Liver (tissue), 9 donors: Measurements from ENCODE around the gene ZFYVE19. TPM values are rescaled to one million over a fixed set of nuclear protein-coding genes. Genes with fewer than 3 reads are reported as not detected.

Source experiments
- DNase-seq: peaks from one replicate; pipeline ENCODE4 v3.0.0-alpha.2; 2017; ENCODE audit warnings: low spot score
- H3K27ac ChIP-seq, 2 donors: one replicate each; pipeline ENCODE4 v1.7.0; 2013; ENCODE audit warnings: inconsistent platforms in 2 of 2, low read length in 2 of 2, control low read depth in 1 of 2, low read depth in 1 of 2, mild to moderate bottlenecking in 1 of 2
- H3K27me3 ChIP-seq, 4 donors: one replicate each; pipeline versions ENCODE4 v1.6.1 to v1.7.0; 2013; ENCODE audit warnings: low read length in 3 of 4, inconsistent platforms in 1 of 4, mild to moderate bottlenecking in 1 of 4, moderate library complexity in 1 of 4; ENCODE audit not compliant: control insufficient read depth in 4 of 4, insufficient read depth in 4 of 4
- H3K36me3 ChIP-seq, 4 donors: one replicate each; pipeline versions ENCODE4 v1.6.1 to v1.7.0; 2013; ENCODE audit warnings: low read length in 3 of 4, mild to moderate bottlenecking in 3 of 4, low read depth in 1 of 4, moderate library complexity in 1 of 4; ENCODE audit not compliant: control insufficient read depth in 4 of 4, insufficient read depth in 3 of 4
- H3K4me1 ChIP-seq, 4 donors: one replicate each; pipeline versions ENCODE4 v1.6.1 to v1.7.0; 2013; ENCODE audit warnings: low read length in 3 of 4, mild to moderate bottlenecking in 3 of 4, moderate library complexity in 1 of 4; ENCODE audit not compliant: control insufficient read depth in 4 of 4, insufficient read depth in 4 of 4
- H3K4me3 ChIP-seq, 3 donors: one replicate each; pipeline versions ENCODE4 v1.6.1 to v1.7.0; 2013; ENCODE audit warnings: low read length in 3 of 3, control low read depth in 1 of 3, low read depth in 1 of 3, mild to moderate bottlenecking in 1 of 3
- H3K9ac ChIP-seq, 2 donors: one replicate each; pipeline ENCODE4 v1.7.0; 2013; ENCODE audit warnings: low read length in 2 of 2, mild to moderate bottlenecking in 2 of 2, moderate library complexity in 2 of 2, control low read depth in 1 of 2, low read depth in 1 of 2
- H3K9me3 ChIP-seq, 4 donors: one replicate each; pipeline versions ENCODE4 v1.6.1 to v1.7.0; 2013; ENCODE audit warnings: low read length in 3 of 4; ENCODE audit not compliant: control insufficient read depth in 4 of 4
- EGR1 ChIP-seq, 2 donors: IDR thresholded peaks; 2 replicates each; pipeline ENCODE4 v1.6.1; 2016 to 2018; ENCODE audit warnings: antibody characterized with exemption in 2 of 2, low read depth in 2 of 2
- FOXA1 ChIP-seq: IDR thresholded peaks from 2 replicates; pipeline ENCODE4 v1.6.1; 2016; ENCODE audit warnings: antibody characterized with exemption
- FOXA2 ChIP-seq: IDR thresholded peaks from 2 replicates; pipeline ENCODE4 v1.6.1; 2016; ENCODE audit warnings: antibody characterized with exemption
- GABPA ChIP-seq, 2 donors: IDR thresholded peaks in 1 of 2; conservative IDR thresholded peaks in 1 of 2; 2 replicates each; pipeline ENCODE4 v1.6.1; 2016; ENCODE audit warnings: antibody characterized with exemption in 2 of 2, mild to moderate bottlenecking in 1 of 2, moderate library complexity in 1 of 2
- HNF4A ChIP-seq, 2 donors: conservative IDR thresholded peaks; 2 replicates each; pipeline ENCODE4 v1.6.1; 2016; ENCODE audit warnings: antibody characterized with exemption in 2 of 2, mild to moderate bottlenecking in 2 of 2
- HNF4G ChIP-seq: IDR thresholded peaks from 2 replicates; pipeline ENCODE4 v1.6.1; 2016; ENCODE audit warnings: antibody characterized with exemption
- JUND ChIP-seq, 2 donors: IDR thresholded peaks; 2 replicates each; pipeline ENCODE4 v1.6.1; 2016; ENCODE audit warnings: antibody characterized with exemption in 2 of 2
- MAX ChIP-seq: IDR thresholded peaks from 2 replicates; pipeline ENCODE4 v1.6.1; 2016; ENCODE audit warnings: antibody characterized with exemption
- NR2F2 ChIP-seq: IDR thresholded peaks from 2 replicates; pipeline ENCODE4 v1.6.1; 2016; ENCODE audit warnings: antibody characterized with exemption
- RAD21 ChIP-seq, 2 donors: IDR thresholded peaks; 2 replicates each; pipeline ENCODE4 v1.6.1; 2016; ENCODE audit warnings: antibody characterized with exemption in 2 of 2, mild to moderate bottlenecking in 2 of 2
- RXRA ChIP-seq, 2 donors: IDR thresholded peaks; 2 replicates each; pipeline ENCODE4 v1.6.1; 2017 to 2018; ENCODE audit warnings: antibody characterized with exemption in 2 of 2, mild to moderate bottlenecking in 1 of 2
- SP1 ChIP-seq: IDR thresholded peaks from 2 replicates; pipeline ENCODE4 v1.6.1; 2018; ENCODE audit warnings: antibody characterized with exemption, mild to moderate bottlenecking
- TAF1 ChIP-seq: conservative IDR thresholded peaks from 2 replicates; pipeline ENCODE4 v1.6.1; 2016; ENCODE audit warnings: antibody characterized with exemption, mild to moderate bottlenecking
- YY1 ChIP-seq: IDR thresholded peaks from 2 replicates; pipeline ENCODE4 v1.6.1; 2016; ENCODE audit warnings: antibody characterized with exemption, mild to moderate bottlenecking
- ZBTB33 ChIP-seq: IDR thresholded peaks from 2 replicates; pipeline ENCODE4 v1.6.1; 2016; ENCODE audit warnings: antibody characterized with exemption
- WGBS: extraction: QIAGEN DNeasy Blood & Tissue Kit; methylation state at CpG from one replicate; pipeline ENCODE4 v1.1.7; 2013; 5-methylcytosine and 5-hydroxymethylcytosine counted together
- polyA plus RNA-seq, 2 donors: library from polyadenylated mRNA; stranded (reverse) in 1 of 2; unstranded in 1 of 2; fragments of 200-250 nt in 1 of 2; fragments of >200 nt in 1 of 2; fragmentation: Nextera tagmentation in 1 of 2; extraction: Ambion mirVana in 1 of 2; gene quantifications; one replicate each; pipeline versions ENCODE4 v1.2.1 to v1.2.3, GENCODE V29; 2013 to 2015
- total RNA-seq, 2 donors: library from RNA; depleted of rRNA; stranded (reverse); fragments of >200 nt; gene quantifications; one replicate each; pipeline ENCODE4 v1.2.3, GENCODE V29; 2014
- TF ChIP-seq, protein P1 (sequence below): IDR thresholded peaks from 2 replicates; pipeline ENCODE4 v1.6.1; 2016; ENCODE audit warnings: antibody characterized with exemption
- TF ChIP-seq, protein P2 (sequence below): IDR thresholded peaks from 2 replicates; pipeline ENCODE4 v1.6.1; 2016; ENCODE audit warnings: antibody characterized with exemption, mild to moderate bottlenecking
- TF ChIP-seq, protein P3 (sequence below): fragments of 150-350 bp; IDR thresholded peaks from 2 replicates; pipeline ENCODE4 v1.5.1; 2017; ENCODE audit warnings: improper control_type of control experiment, low read depth, low read length; ENCODE audit not compliant: missing input control
- donor health status: healthy.
- donor health status: healthy.
- donor health status: healthy.
- donor health status: healthy.
- donor health status: healthy.

ZFYVE19 gene
- total and polyA plus RNA-seq, 4 donors, result 10.4 to 41.2 (median 19.7) TPM

GRCh38 chr15:40775007-40775406 lies 31.9 kb upstream of the ZFYVE19 start:
- H3K4me3 ChIP-seq, result no peak overlapping the region
- no peak overlapping the region for H3K9ac ChIP-seq
- no peaks in the 10 kb centered on the region for H3K27me3 ChIP-seq
- H3K9me3 ChIP-seq, result no peaks in the 10 kb centered on the region
- H3K36me3 ChIP-seq, result peaks cover 4 to 33% (median 22%) of the 10 kb centered on the region in 4 donors
- no peak for TF ChIP-seq YY1
- no peak for TF ChIP-seq RXRA (IDR thresholded peaks at IDR 0.05)
- no peak for TF ChIP-seq SP1
- no peak for TF ChIP-seq TAF1
- TF ChIP-seq HNF4G, result no peak
- TF ChIP-seq ZBTB33, result no peak
- no peak for TF ChIP-seq MAX
- TF ChIP-seq RAD21 (IDR thresholded peaks at IDR 0.05), result no peak
- TF ChIP-seq, protein P1, sequence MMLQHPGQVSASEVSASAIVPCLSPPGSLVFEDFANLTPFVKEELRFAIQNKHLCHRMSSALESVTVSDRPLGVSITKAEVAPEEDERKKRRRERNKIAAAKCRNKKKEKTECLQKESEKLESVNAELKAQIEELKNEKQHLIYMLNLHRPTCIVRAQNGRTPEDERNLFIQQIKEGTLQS, result no peak
- TF ChIP-seq, protein P2, sequence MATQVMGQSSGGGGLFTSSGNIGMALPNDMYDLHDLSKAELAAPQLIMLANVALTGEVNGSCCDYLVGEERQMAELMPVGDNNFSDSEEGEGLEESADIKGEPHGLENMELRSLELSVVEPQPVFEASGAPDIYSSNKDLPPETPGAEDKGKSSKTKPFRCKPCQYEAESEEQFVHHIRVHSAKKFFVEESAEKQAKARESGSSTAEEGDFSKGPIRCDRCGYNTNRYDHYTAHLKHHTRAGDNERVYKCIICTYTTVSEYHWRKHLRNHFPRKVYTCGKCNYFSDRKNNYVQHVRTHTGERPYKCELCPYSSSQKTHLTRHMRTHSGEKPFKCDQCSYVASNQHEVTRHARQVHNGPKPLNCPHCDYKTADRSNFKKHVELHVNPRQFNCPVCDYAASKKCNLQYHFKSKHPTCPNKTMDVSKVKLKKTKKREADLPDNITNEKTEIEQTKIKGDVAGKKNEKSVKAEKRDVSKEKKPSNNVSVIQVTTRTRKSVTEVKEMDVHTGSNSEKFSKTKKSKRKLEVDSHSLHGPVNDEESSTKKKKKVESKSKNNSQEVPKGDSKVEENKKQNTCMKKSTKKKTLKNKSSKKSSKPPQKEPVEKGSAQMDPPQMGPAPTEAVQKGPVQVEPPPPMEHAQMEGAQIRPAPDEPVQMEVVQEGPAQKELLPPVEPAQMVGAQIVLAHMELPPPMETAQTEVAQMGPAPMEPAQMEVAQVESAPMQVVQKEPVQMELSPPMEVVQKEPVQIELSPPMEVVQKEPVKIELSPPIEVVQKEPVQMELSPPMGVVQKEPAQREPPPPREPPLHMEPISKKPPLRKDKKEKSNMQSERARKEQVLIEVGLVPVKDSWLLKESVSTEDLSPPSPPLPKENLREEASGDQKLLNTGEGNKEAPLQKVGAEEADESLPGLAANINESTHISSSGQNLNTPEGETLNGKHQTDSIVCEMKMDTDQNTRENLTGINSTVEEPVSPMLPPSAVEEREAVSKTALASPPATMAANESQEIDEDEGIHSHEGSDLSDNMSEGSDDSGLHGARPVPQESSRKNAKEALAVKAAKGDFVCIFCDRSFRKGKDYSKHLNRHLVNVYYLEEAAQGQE, result no peak
- TF ChIP-seq FOXA2, result no peak
- no peak for TF ChIP-seq HNF4A (conservative IDR thresholded peaks at IDR 0.05)
- no peak for TF ChIP-seq GABPA (IDR thresholded peaks at IDR 0.05 in 1 of 2, conservative IDR thresholded peaks at IDR 0.05 in 1 of 2)
- TF ChIP-seq JUND (IDR thresholded peaks at IDR 0.05), result no peak
- no peak for TF ChIP-seq EGR1 (IDR thresholded peaks at IDR 0.05; ENCODE audit: low read depth in 2 of 2)
- TF ChIP-seq NR2F2, result no peak
- TF ChIP-seq FOXA1, result no peak
- TF ChIP-seq, protein P3, sequence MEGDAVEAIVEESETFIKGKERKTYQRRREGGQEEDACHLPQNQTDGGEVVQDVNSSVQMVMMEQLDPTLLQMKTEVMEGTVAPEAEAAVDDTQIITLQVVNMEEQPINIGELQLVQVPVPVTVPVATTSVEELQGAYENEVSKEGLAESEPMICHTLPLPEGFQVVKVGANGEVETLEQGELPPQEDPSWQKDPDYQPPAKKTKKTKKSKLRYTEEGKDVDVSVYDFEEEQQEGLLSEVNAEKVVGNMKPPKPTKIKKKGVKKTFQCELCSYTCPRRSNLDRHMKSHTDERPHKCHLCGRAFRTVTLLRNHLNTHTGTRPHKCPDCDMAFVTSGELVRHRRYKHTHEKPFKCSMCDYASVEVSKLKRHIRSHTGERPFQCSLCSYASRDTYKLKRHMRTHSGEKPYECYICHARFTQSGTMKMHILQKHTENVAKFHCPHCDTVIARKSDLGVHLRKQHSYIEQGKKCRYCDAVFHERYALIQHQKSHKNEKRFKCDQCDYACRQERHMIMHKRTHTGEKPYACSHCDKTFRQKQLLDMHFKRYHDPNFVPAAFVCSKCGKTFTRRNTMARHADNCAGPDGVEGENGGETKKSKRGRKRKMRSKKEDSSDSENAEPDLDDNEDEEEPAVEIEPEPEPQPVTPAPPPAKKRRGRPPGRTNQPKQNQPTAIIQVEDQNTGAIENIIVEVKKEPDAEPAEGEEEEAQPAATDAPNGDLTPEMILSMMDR, result no peak
- no peak for DNase-seq
- H3K27ac ChIP-seq, result no peak overlapping the region
- peaks cover 4 to 43% (median 36%) of the 10 kb centered on the region in 4 donors for H3K4me1 ChIP-seq
- WGBS, result 95% methylated on average over 10 of the region's 10 CpGs
